Pulmonary artery endothelial cell (primary cell): ENCODE measurements around the gene IGF2R. TPM values are rescaled to one million over a fixed set of nuclear protein-coding genes. Genes with fewer than 3 reads are reported as not detected.
"Not testable (repeated sequence)": the region's sequence is repeated elsewhere in the genome, so short reads cannot be mapped to it uniquely, and the experiment has no call there.

Experiments
- DNase-seq: peaks from one replicate; pipeline ENCODE4 v3.0.0-alpha.2; 2011; ENCODE audit warnings: low read depth, low spot score
- total RNA-seq: library from RNA; depleted of rRNA; stranded (reverse); fragments of >200 nt; gene quantifications from 2 replicates; pipeline ENCODE4 v1.2.3, GENCODE V29; 2014

IGF2R gene
- total RNA-seq, 1 donor from 2014 or later: 63.2 TPM

DNA sequence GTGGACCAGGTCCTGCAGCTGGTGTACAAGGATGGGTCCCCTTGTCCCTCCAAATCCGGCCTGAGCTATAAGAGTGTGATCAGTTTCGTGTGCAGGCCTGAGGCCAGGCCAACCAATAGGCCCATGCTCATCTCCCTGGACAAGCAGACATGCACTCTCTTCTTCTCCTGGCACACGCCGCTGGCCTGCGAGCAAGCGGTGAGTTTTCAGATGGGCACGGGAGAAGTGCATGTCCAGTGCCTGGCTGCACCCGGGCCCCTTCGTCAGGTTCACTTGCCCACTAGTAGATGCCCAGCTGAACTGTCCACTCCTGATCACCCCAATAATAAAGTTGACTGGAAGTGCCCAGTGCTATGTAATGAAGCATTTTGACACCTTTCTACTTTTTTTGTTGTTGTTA, 104.4 kb downstream of the IGF2R start:
- DNase-seq: no peak

DNA sequence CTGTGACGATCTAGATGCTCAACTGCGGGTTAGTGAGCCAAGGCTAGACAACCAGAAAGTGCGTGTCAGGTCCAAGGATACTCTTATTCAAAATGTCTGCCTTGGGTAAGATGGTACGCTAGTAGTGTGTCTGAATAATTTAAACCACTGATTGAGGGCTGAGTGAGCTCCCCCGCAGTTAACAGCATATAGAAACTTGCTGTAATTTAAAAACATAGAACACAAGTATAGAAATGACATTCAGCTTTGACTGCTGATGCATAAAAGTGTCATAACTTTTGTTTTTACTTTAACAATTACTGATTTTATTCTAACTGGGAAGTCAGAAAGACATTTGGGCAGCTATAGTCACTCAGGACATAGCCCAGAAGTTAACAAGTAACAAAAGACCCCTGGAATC, 107.1 kb downstream of the IGF2R start:
- no peak for DNase-seq

DNA sequence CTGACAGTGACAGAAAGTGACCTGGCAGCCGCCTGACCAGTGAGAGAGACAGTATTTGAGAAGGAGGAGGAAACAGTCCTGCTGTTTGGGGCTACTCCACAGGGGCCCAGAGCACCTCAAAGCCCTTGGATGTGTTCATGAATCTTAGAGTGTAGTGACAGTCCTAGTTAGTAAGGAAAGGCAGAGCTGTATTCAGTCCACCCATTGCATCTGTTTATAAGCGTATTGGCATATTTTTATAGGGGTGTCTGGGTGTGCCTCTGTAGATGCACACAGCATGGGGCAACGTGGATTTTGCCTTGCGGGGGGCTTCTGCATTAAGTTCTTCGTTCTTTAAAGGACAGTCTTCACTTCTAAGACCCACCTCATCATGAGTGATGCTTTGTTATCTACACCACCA, 108.1 kb downstream of the IGF2R start:
- DNase-seq: no peak

DNA sequence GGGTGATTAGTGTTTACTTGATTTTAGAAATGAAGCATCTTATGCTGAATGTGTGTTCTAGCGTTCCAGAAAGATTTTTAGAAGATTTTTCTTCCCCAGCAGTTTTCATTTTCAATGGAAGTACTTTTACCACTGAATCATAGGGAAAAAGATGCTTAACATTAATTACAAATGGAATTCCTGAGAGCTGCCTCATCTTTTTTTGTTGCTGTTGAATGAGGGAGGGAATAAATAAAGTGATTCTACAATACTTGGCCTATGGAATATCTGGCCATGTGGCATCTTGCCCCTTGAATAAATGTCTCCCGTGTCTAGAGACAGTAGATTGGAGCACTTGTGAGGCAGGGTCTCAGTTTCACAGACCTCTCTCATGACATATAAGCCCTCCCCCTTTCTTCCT, 108.6 kb downstream of the IGF2R start:
- no peak for DNase-seq

DNA sequence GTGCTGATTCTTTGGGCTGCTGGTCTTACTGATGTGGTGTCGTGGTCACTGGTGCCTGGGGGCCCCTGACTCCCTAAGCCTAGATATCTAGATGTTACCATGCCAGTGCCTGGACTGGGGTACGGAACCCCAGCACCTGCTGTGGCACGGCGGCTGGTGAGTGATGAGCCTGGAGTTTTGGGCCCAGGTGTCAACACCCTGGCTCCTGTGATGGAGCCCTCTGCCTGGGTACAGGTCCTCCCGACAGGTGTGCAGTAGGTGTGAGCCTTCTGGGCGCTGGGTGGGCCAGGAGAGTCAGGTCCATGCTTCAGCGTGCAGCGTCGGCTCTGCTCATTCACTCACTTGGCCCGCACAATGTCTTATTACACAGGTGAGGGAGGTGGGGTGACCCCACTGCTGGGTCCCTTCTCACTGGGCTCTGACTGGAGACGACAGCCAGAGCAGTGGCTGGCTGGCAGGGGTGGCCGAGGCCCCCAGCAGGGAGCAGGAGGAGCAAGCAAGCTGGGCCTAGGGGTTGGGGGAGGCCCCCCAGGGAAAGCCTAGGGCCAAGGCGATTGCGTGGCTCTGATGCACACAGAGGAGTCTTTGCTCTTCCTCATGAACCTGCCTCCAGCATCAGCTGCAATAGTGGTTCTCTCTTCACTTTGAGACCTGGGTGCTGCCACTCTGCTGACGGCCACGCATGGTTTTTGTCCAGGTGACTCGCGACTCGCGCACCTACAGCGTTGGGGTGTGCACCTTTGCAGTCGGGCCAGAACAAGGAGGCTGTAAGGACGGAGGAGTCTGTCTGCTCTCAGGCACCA, 110.2 kb downstream of the IGF2R start:
- DNase-seq: no peak

DNA sequence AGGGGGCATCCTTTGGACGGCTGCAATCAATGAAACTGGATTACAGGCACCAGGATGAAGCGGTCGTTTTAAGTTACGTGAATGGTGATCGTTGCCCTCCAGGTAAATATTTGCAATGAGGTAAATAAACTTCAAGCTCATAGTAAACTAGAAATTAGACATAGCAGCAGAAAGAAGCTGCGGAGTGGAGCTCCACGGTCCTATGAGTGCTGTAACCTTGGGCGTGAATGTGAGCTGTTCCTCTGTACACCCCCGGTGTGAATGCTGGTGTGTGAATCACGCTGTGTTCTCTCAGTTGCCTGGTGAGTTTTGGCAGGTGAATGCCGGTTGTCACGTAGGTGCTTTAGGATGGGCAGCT, 110.8 kb downstream of the IGF2R start:
- no peak for DNase-seq

DNA sequence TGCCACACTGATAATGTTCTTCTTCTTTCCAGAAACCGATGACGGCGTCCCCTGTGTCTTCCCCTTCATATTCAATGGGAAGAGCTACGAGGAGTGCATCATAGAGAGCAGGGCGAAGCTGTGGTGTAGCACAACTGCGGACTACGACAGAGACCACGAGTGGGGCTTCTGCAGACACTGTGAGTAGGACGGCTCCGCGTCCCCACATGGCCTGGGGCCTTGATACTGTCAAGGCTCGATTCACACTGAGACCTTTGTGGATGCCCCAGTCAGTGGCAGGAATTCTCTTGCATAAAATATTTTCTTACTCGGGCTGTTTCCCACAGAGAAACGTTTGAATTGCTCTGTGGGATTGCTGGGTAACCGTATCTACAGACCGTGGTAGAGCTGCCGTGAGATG, 111.2 kb downstream of the IGF2R start:
- DNase-seq: no peak

DNA sequence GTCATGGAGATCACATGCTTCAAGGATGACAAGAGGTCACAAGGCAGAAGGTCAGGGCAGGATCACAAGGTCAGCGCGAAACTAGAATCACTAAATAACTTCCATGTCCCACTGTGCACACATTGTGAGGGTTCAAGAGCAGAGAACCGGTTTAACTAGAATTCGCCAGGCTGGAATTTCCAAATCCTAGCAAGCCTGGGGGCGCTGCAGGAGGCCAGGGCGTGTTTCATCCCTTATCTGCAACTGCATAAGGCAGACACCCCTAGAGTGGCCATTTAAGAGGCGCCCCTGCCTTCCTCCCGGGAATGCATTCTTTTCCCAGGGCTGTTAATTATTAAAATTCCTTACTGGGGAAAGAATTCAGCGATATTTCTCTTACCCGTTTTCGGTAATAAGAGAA, 112.5 kb downstream of the IGF2R start:
- DNase-seq: no peak

DNA sequence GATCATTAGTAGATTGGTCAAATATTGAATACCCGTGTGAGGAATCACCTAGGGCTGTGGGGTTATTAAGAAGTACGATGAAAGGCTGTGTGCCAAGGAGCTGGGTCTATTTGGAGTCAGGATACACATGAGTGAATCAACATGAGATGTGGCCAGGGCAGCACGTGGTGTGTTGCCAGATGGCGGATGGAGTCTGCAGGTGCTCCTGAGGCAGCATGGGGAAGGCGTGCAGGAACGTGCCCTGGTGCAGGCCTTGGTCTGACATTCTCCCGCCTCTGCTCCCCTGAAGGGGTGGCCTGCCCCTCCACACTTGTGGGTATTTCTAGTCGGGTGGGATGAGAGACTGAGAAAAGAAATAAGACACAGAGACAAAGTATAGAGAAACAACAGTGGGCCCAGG, 113.7 kb downstream of the IGF2R start:
- no peak for DNase-seq

DNA sequence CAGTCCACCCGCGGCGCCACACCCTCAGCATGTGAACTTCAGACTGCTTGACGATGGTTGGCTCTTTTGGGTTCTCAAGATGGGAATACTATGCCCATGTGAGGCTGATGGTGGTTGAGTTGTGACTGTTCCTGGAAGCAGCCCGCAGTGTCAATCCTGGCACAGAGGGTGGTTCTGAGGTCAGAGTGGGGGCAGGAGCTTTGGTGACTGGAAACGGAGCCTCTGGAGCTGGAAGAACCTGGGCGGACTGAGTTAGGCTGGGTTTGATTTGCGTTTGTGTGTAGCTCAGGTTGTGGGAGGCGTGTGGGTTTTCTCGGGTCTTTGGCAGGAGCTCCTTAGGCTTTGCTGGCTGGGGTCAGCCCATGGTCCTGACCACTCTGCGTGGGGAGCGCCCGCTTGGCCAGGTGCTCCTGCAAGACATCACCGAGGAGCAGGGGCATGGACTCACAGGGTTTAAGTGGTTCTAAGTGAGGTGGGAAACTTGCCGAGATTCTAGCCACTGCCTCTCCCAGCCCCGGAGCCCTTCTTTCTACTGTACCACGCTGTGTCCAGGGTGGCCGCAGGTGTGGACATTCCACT, 115.4 kb downstream of the IGF2R start:
- no peak for DNase-seq

DNA sequence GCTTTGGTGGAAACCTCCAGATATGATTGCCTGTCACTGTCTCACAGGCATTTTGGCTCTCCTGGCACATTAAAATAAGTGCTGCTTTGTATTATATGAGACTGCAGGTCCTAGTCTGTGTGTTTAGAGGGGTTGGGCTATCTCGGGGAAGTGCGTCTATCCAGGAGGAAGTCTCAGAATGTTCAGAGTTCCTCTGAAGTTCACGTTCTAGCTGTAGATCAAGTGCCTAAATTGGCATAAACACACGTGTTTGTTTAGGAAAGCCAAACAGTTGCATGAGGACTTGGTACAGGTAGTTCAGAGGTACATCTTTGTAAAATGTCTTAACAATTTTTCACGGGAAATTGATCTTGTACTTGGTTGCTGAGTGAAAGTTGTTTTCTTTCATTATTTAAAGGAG, 116.3 kb downstream of the IGF2R start:
- DNase-seq: no peak

DNA sequence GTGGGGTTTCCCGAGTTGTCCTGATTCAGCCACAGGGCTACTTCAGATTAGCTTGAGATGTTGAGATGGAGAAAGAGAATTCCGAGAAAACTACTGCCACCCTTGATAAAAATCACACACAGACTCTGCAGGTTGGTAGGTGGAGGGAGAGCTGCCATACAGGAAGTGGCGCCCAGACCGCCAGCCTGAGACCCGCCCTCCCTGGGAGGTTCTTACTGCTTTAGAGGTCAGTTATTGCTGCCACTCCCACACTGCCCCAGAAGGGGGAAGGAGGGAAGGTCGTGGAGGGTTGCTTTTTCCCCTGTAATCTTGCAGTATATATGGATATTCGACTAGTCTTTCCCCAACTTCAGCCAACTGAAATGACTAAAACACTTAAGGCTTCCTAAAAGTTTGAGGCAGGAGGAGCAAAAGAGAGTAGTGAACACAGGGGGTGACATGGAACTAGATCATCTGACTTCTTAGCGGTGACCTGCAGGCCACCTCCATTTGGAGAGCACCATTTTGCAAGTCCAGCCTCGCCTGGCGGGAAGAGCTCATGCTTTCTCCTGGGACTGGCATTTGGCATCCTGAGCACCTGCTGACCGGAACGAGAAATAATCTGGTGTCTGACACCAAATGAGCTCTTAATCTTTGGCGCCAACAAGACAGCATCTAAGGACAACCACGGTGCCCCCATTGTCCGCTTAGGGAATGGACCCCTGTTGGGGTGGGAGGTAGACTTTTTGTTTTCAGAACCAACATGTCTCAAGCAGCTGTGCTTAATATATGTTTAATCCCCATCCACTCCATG, 117.0 kb downstream of the IGF2R start:
- no peak for DNase-seq

DNA sequence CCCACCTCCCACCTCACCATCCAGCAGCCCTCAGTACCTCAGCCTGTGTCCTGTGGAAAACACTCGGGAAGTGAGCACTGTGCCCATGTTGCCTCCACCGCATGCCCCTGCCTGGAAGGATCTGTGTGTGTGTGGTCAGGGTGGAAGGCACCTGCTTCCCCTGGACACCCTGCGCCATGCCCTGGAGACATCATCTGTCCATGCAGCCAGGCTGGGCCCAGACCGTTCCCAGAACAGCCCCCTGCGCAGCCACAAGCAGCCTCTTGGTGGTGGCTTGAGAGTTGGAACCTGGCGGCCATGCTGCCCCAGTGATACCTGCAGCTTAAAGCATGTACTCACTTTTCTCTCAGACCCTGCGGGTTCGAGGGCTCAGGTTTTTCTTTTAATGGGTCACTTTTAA, 117.9 kb downstream of the IGF2R start:
- no peak for DNase-seq

DNA sequence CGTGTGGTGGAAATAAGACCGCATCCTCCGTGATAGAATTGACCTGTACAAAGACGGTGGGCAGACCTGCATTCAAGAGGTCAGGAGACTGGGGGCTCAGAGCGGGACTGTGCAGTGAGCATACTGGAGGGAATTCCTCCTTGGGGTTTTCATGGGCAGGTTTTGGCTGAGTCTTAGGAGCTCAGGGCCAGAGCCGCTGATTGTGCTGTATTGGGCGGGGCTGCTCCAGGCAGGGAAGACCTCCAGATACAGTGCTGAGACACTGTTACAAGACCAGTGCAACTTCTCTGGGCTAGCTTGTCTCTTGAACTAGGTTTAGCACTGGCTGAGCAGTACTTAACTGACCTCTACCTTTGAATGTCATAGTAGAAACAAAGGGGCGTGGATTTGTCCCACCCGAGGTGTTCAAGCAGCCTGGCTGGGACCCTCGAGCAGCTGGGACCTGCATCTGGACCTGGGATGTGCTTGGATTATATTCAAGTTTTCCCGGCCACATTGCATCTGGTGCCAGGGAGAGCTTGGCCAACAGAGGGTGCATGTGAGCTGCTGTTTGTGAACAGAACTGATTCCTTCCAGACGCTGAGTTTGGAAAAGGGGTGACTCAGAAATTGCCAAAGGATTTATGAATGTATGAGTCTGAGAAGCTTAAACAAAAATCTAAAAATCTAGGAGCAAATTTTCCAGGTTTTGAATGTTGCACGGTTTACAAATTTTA, 119.3 kb downstream of the IGF2R start:
- DNase-seq: peak; percentile 10

DNA sequence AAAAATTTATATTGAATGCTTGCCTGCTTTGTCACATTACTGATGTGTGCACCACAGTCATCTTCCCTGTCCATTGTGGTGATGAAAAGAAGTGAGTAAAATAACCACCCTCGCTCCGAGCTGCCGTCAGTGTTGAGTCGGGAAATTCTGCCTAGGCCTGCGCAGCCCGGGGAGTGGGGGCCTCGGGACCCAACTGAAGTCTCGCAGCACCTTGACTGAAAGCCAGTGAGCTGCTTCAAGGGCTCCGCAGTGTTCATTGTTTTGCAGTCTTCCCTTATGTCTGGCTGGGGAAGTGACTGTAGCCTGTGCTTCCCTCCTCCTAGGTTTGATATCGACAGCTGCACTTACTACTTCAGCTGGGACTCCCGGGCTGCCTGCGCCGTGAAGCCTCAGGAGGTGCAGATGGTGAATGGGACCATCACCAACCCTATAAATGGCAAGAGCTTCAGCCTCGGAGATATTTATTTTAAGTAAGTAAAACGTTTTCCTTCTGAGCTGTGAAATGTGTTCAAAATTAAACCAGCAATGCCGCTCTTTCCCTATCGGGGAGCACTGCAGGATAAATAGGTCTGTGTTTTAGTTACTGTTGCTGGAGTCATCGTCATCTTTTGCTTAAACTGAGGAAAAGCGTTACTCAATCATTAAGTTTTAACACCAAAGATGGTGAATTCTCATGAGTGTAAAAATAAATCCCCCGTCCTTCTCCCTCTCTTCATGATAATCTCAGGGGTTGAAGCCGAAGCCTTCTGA, 120.1 kb downstream of the IGF2R start:
- DNase-seq: no peak

DNA sequence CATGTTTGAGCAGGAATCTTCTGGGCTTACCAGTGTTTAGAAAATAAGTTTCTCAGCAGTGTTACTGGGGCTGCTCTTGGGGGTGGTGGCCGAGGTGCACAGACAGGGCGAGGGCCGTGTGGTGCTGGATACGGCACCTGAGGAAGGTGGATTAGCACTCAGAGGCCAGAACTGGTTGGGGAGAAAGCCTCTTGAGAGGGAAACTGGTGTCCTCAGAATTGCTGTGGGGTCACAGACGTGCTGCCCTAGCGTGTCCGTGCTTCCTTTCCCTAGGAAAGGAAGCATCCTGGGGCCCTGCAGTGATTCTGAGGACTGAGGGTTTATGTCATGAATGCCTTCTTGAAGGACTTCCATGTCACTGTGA, 120.6 kb downstream of the IGF2R start:
- no peak for DNase-seq

DNA sequence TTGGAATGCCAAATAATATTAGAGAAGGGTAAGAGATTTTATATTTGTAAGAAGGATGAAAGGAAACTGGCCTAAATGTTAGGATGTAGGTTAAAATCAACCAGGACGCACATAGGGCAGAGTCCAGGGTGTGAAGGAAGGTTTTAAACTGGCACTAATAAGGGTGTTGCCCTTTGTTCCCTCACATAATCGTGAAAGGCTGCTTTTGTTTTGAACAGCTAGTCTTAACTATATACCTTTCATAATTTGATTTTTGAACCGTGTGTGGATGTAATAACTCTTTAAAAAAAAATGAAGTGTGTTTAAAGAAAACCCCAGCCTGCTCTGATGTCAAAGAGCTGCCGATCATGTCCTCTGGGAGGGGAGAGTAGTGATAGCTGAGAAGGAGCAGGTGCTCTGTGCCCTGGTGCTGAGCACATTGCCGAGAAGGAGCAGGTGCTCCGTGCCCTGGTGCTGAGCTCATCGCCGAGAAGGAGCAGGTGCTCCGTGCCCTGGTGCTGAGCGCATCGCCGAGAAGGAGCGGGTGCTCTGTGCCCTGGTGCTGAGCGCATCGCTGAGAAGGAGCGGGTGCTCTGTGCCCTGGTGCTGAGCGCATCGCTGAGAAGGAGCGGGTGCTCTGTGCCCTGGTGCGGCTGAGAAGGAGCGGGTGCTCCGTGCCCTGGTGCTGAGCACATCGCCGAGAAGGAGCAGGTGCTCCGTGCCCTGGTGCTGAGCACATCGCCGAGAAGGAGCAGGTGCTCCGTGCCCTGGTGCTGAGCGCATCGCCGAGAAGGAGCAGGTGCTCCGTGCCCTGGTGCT, 121.8 kb downstream of the IGF2R start:
- not testable (repeated sequence) for DNase-seq

DNA sequence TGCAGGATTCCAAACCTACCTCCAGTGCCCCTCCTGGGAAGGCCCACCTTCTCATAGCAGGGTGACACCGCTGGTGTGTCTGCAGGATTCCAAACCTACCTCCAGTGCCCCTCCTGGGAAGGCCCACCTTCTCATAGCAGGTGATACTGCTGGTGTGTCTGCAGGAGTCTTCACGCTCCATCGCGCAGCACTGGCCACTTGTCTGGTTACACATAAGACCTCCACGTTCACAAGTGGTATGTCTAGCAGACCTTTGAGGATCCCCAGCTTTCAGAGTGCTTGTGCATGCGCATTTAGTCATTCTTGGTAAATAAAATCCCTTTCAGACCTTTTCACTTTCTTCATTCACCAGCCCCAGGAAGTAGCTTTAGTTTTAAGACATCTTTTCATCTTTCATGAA, 123.3 kb downstream of the IGF2R start:
- not testable (repeated sequence) for DNase-seq

DNA sequence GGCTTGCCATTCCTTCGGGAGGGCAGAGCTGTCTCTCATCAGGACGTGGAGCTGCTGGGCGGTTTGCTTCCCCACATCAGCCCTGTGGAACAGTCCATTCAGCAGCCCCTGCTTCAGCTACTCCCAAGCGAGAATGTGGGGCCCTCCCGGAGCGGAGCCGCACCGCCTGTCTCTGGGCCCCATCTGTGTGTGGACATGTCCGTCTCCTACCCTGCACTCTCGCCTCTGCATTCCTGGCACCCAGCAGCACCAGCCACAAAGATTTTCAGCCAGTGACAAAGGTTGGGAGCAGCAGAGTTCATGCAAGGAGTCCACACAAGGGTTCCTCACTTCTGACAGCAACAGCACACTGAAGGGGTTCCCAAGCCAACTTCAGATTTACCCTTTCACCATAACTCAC, 123.7 kb downstream of the IGF2R start:
- DNase-seq: no peak

DNA sequence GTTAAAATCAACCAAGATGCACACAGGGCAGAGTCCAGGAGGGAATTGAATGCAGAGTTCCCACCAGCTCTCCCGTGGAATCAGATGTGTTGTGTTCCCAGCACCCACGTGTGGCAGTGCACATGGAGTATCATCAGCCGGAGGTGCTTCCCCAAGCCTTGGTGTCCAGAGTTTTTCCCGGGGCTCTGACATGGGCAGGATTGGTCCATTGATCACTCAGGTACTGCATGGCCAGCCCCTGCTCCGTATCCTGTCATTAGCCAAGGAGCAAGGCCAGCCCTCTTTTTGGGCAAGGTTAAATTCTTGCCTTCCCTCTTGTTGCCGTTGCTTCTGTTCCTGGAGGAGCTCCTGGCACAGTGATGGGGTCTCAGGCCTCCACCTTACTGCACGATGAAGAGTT, 124.2 kb downstream of the IGF2R start:
- no peak for DNase-seq

DNA sequence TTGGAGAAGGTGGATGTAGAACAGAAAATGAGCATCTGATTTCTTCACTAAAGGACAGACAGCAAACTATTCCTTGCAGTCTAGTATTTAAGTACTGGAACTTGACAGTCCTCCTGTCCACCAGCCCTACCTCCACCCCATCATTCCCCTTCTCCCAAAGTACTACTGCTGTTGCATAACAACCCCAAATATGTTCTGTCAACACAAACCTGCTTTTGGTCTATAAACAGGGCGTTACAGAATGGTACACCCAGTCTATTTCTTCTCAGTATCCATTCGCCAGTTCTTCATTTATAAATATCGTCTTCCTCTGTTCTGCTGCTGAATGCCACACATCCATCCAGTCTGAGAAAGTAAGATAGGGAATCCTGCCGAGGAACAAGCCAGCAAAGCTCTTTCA, 125.1 kb downstream of the IGF2R start:
- DNase-seq: no peak
